ENCODE measurements around the gene MMP24OS. TPM values are rescaled to one million over a fixed set of nuclear protein-coding genes. Genes with fewer than 3 reads are reported as not detected.
"Not testable (repeated sequence)": the region's sequence is repeated elsewhere in the genome, so short reads cannot be mapped to it uniquely, and the experiment has no call there.

Gene MMP24OS
- total and polyA plus RNA-seq, 10 donors, result 18.6 to 68.6 (median 39.6) TPM

DNA sequence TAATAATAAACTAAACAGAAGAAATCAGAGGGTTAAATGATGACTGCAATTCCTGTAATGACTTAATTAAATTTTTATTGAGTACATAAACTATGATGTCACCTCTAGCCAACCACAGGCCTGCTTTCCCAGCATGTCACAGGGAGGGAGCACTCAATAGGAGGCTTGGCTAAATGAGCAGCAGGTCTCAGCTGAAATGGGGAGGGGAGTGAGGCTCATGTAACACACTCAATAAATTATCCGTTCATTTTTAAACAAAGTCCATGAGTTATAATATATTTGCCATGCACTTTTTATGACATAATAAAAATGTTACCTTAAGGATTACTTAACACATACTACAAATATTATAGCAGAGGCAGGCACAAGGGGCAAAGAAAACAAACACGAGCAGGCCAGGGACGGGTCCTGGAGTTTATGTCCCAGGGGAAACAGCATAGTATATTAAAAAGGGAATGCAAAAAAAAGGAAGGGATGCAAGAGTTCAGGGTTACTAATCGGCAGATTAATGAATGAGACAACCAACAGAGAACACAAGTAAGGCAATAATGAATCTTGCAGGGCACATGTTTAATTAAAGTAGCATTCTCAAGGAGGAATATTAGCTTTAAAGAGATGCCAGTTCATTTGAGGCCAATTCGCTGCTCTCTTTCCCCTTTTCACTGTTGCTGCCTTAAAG, 41.4 kb upstream of the MMP24OS start:
- 85 to 95% (median 89%) methylated on average over 5 of the region's 5 CpGs for WGBS, 5 donors
- Histone ChIP-seq H3K36me3 (peaks cover 0 to 35% (median 1%) of the 10 kb centered on the region in 6 donors), H3K4me1 (no peaks in the 10 kb centered on the region), H3K27ac (no peak overlapping the region), H3K4me3 (no peak overlapping the region), H3K27me3 (replicated peaks in 1 of 7) (no peaks in the 10 kb centered on the region), H3K9me3 (no peaks in the 10 kb centered on the region)
- intact Hi-C loops (cut with DNase I; ENCODE audit: low total_unique reads), result no loop called here
- TF ChIP-seq, protein P1, sequence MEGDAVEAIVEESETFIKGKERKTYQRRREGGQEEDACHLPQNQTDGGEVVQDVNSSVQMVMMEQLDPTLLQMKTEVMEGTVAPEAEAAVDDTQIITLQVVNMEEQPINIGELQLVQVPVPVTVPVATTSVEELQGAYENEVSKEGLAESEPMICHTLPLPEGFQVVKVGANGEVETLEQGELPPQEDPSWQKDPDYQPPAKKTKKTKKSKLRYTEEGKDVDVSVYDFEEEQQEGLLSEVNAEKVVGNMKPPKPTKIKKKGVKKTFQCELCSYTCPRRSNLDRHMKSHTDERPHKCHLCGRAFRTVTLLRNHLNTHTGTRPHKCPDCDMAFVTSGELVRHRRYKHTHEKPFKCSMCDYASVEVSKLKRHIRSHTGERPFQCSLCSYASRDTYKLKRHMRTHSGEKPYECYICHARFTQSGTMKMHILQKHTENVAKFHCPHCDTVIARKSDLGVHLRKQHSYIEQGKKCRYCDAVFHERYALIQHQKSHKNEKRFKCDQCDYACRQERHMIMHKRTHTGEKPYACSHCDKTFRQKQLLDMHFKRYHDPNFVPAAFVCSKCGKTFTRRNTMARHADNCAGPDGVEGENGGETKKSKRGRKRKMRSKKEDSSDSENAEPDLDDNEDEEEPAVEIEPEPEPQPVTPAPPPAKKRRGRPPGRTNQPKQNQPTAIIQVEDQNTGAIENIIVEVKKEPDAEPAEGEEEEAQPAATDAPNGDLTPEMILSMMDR (IDR thresholded peaks at IDR 0.05 in 8 of 11, conservative IDR thresholded peaks at IDR 0.05 in 3 of 11), result no peak
- no peak for TF ChIP-seq POLR2AphosphoS5 (IDR thresholded peaks at IDR 0.05)
- no peak for TF ChIP-seq POLR2A (IDR thresholded peaks at IDR 0.05)
- no peak for DNase-seq

DNA sequence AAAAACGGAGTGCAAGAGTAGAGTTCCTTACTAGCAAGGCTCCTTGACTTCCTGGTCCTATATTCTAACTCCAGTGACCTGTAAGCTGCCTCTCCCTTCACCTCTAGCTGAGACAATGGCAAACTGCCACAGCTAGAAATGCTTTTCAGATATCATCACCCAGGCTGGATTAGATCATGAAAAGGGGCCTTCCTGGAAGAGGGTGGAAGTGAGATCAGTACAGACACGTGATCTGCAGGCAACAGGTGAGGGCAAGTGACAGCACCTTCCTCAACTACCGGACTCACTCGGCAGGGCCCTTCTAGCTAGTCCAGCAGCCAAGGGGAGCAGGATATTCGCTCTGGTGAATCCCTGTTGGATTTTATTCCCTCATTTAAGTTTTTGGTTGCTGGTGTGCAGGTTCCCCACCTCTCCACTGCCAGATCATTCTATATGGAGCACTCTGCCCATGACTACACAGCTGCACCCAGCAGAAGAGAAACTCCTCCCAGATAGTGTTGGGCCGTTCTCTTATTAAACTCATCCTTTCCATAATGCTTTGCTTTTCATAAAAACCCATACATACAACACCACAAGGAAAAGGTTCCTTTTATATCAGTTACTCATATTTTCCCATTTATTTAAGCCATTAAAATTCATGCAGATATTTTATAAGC, 40.7 kb upstream of the MMP24OS start:
- Histone ChIP-seq H3K4me1 (no peaks in the 10 kb centered on the region), H3K36me3 (peaks cover 0 to 36% (median 1%) of the 10 kb centered on the region in 6 donors), H3K4me3 (no peak overlapping the region), H3K27me3 (replicated peaks in 1 of 7) (no peaks in the 10 kb centered on the region), H3K27ac (no peak overlapping the region), H3K9me3 (no peaks in the 10 kb centered on the region)
- intact Hi-C loops (cut with DNase I; ENCODE audit: low total_unique reads), result no loop called here
- TF ChIP-seq POLR2A (IDR thresholded peaks at IDR 0.05) (no peak), POLR2AphosphoS5 (IDR thresholded peaks at IDR 0.05) (no peak)
- TF ChIP-seq, protein P1 (IDR thresholded peaks at IDR 0.05 in 8 of 11, conservative IDR thresholded peaks at IDR 0.05 in 3 of 11), result no peak
- WGBS, 5 donors, result 72 to 94% (median 80%) methylated on average over 6 of the region's 6 CpGs
- no peak for DNase-seq

DNA sequence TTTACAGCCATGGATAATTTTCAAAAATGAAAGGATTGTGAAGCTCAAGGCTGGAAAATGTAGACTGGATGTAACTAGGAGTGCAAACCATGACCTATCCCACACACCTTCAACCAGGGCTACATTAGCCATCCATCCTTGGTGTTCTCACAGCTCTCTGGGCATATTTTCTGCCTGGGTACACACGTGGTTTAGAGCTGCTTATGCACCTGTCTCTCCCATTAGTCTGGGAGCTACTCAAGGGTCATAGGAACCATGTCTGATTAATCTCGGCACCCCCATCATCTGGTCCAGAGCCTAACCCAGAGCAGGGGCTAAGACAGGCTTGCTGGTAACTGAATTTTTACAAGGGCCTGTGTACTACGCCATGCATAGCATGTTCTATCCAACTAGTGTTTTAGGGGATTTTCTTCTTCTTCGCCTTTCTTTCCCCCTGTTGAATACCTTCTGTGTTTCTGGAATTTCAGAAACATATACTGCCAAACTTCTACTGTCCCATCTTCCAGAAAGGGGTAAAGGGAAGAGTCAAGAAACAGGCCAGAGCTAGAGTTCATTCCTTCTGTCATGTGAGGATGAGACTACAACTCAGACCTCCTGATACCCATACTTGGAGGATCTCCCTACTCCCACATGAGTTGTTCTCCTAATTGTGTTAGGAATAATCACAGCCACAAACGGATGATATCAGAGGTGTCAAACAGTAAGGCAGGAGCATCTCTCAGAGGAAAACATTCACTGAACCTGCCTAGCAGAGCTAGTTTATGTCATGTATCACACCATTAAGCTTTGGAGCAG, 39.7 kb upstream of the MMP24OS start:
- Histone ChIP-seq H3K4me1 (no peaks in the 10 kb centered on the region), H3K36me3 (peaks cover 0 to 42% (median 3%) of the 10 kb centered on the region in 6 donors), H3K9me3 (no peaks in the 10 kb centered on the region), H3K27ac (no peak overlapping the region), H3K27me3 (replicated peaks in 1 of 7) (no peaks in the 10 kb centered on the region), H3K4me3 (no peak overlapping the region)
- no peak for DNase-seq
- TF ChIP-seq, protein P1 (IDR thresholded peaks at IDR 0.05 in 8 of 11, conservative IDR thresholded peaks at IDR 0.05 in 3 of 11), result no peak
- no peak for TF ChIP-seq POLR2A (IDR thresholded peaks at IDR 0.05)
- intact Hi-C loops (cut with DNase I; ENCODE audit: low total_unique reads), result no loop called here
- whole genome bisulfite sequencing, 5 donors, result 86 to 98% (median 89%) methylated on average over 5 of the region's 5 CpGs

DNA sequence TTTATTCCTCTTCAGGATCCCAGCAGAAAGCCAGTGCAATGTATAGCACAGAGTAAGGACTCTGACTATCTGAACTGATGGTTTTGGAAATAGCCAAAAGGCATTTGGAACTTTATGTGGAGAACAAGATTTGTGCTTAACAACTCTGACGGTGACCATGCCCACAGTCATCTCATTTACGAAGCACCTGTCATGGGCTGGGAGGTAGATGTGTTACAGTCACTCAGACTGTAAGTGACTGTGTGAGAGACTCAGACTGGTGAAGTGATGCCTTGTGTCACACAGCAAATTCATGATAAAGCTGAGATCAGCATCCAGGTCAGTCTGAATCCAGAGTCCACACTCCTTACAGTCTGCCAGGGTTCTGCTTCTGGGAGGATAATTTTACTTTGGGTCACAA, 38.2 kb upstream of the MMP24OS start:
- no peaks in the 10 kb centered on the region for H3K27me3 ChIP-seq (replicated peaks in 1 of 7)
- peaks cover 0 to 44% (median 5%) of the 10 kb centered on the region in 6 donors for H3K36me3 ChIP-seq
- no peaks in the 10 kb centered on the region for H3K4me1 ChIP-seq
- no peak overlapping the region for H3K4me3 ChIP-seq
- TF ChIP-seq, protein P1 (IDR thresholded peaks at IDR 0.05 in 8 of 11, conservative IDR thresholded peaks at IDR 0.05 in 3 of 11), result no peak
- TF ChIP-seq POLR2AphosphoS5 (IDR thresholded peaks at IDR 0.05), result no peak
- no peak for TF ChIP-seq POLR2A (IDR thresholded peaks at IDR 0.05)
- intact Hi-C loops (cut with DNase I; ENCODE audit: low total_unique reads), result no loop called here
- H3K27ac ChIP-seq, result no peak overlapping the region
- no peak for DNase-seq
- 90 to 97% (median 93%) methylated on average over 2 of the region's 2 CpGs for WGBS, 5 donors
- H3K9me3 ChIP-seq, result no peaks in the 10 kb centered on the region

DNA sequence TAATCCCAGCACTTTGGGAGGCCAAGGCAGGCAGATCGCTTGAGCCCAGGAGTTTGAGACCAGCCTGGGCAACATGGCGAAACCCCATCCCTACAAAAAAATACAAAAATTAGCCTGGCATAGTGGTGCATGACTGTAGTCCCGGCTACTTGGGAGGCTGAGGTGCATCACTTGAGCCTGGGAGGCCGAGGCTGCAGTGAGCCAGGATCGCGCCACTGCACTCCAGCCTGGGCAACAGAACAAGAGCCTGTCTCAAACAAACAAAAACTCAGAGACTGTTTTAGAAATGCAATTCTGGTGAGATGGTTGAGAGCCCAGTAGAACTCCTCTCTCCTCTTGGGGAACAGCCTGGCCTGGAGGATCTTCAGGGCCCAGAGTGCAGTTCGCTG, 37.7 kb upstream of the MMP24OS start:
- H3K4me3 ChIP-seq; H3K27me3 ChIP-seq (replicated peaks in 1 of 7); intact Hi-C loops (cut with DNase I; ENCODE audit: low total_unique reads); H3K27ac ChIP-seq; H3K9me3 ChIP-seq; H3K4me1 ChIP-seq; DNase-seq: not testable (repeated sequence)
- WGBS, 5 donors, result 87 to 96% (median 94%) methylated on average over 7 of the region's 7 CpGs
- H3K36me3 ChIP-seq, result peaks cover 0 to 43% (median 5%) of the 10 kb centered on the region in 6 donors
